GM12891 (cell line): ENCODE measurements around the gene CD69.

Experiments
- POLR2A ChIP-seq: IDR thresholded peaks from 2 replicates; pipeline ENCODE4 v1.6.1; 2011; ENCODE audit warnings: low read depth, low read length, control low read depth
- POLR2AphosphoS5 ChIP-seq: IDR thresholded peaks from 2 replicates; pipeline ENCODE4 v1.6.1; 2011; ENCODE audit warnings: low read depth, low read length, control low read depth
- TAF1 ChIP-seq: IDR thresholded peaks from 2 replicates; pipeline ENCODE4 v1.6.1; 2011; ENCODE audit warnings: low read depth, low read length, control low read depth

- TF ChIP-seq TAF1: no peak
- TF ChIP-seq POLR2A: no peak
- no peak for TF ChIP-seq POLR2AphosphoS5
Measured at GRCh38 chr12:9786726-9787717, 26.3 kb upstream of the CD69 start.
